Motor neuron (in vitro differentiated cells): Measurements from ENCODE around the gene HOXA7. TPM values are rescaled to one million over a fixed set of nuclear protein-coding genes. Genes with fewer than 3 reads are reported as not detected.

Experiments
- ATAC-seq, 8 experiments: fragments of 200-7000 bp; cut with Tn5 transposase; replicated peaks in 6 of 8; 2 replicates each; pipeline ENCODE4 v1.8.0; 2021; ENCODE audit warnings: mild to moderate bottlenecking in 8 of 8, moderate library complexity in 8 of 8
- H3K27ac ChIP-seq, 2 donors: fragments of 250-450 bp; sonication (Bioruptor Pico); 2 replicates each; pipeline ENCODE4 v1.9.0; 2021; ENCODE audit warnings: antibody characterized with exemption in 2 of 2, mild to moderate bottlenecking in 2 of 2, moderate library complexity in 1 of 2
- H3K4me1 ChIP-seq, 2 donors: fragments of 250-450 bp; sonication (Bioruptor Pico); replicated peaks in 1 of 2; 2 replicates each; pipeline ENCODE4 v1.6.1; 2021; ENCODE audit warnings: antibody characterized with exemption in 2 of 2, mild to moderate bottlenecking in 2 of 2, moderate library complexity in 1 of 2
- H3K4me3 ChIP-seq, 5 donors: fragments of 250-450 bp; sonication (Bioruptor Pico); 2 replicates each; pipeline ENCODE4 v1.9.0; 2021; ENCODE audit warnings: antibody characterized with exemption in 5 of 5, mild to moderate bottlenecking in 5 of 5, moderate library complexity in 4 of 5
- WGBS, 10 experiments: fragments of 450-650 bp; shearing (Covaris generic); methylation state at CpG; one replicate each; pipeline ENCODE4 v1.0.0; 2022; 5-methylcytosine and 5-hydroxymethylcytosine counted together
- in situ Hi-C, 9 experiments: fragments of 400-800 bp; cut with MboI; loops; one replicate each; pipeline ENCODE4 v1.15.0; 2021; ENCODE audit warnings: low sequenced_read_pairs in 9 of 9, low pct_unique_long_range_greater_than_20kb in 2 of 9; ENCODE audit not compliant: unreplicated experiment in 9 of 9
- total RNA-seq, 8 experiments: library from RNA; unstranded; fragments of 300-600 nt; gene quantifications; 2 replicates each; pipeline versions ENCODE4 v1.2.3 to v1.2.4, GENCODE V29; 2022

The HOXA7 gene
- total RNA-seq, 8 experiments from 2014 or later: 4.2 to 20.0 (median 12.2) TPM

- no peak overlapping the region for H3K27ac ChIP-seq
- in situ Hi-C loops: loop anchor here in 5 of 9 experiments (25.0 kb wide), 3 partner anchors 776 to 1301 kb away; no protein-coding TSS in a partner anchor
- H3K4me1 ChIP-seq: peaks cover 10 to 12% of the 10 kb centered on the region in 2 donors
- H3K4me3 ChIP-seq: no peak overlapping the region
- WGBS, 10 experiments: 0 to 74% (median 20%) methylated on average over 1 to 8 of the region's 24 CpGs; no CpG with 5 or more reads in 2 of the 10 experiments
- no peak for ATAC-seq
These were observed 7.0 kb upstream of the HOXA7 start for GRCh38 chr7:27163288-27164044.

GRCh38 chr7:27162561-27163287, 6.2 kb upstream of the HOXA7 start:
- WGBS, 10 experiments: 0 to 90% (median 66%) methylated on average over 1 to 7 of the region's 7 CpGs
- H3K4me1 ChIP-seq: peaks cover 10 to 12% of the 10 kb centered on the region in 2 donors
- H3K4me3 ChIP-seq: no peak overlapping the region
- H3K27ac ChIP-seq: no peak overlapping the region
- in situ Hi-C loops: loop anchor here in 5 of 9 experiments (25.0 kb wide), 3 partner anchors 775 to 1300 kb away; no protein-coding TSS in a partner anchor
- ATAC-seq: no peak

GRCh38 chr7:27161721-27162560, 5.5 kb upstream of the HOXA7 start:
- peak in 1 of 8 experiments; percentile 0 for ATAC-seq
- 0 to 95% (median 46%) methylated on average over 1 to 10 of the region's 30 CpGs; no CpG with 5 or more reads in 3 of the 10 experiments for WGBS, 10 experiments
- Histone ChIP-seq H3K4me1 (peaks cover 10 to 12% of the 10 kb centered on the region in 2 donors), H3K4me3 (no peak overlapping the region), H3K27ac (no peak overlapping the region)
- in situ Hi-C loops: loop anchor here in 5 of 9 experiments (25.0 kb wide), 3 partner anchors 775 to 1300 kb away; no protein-coding TSS in a partner anchor

- Histone ChIP-seq H3K27ac (no peak overlapping the region), H3K4me1 (peaks cover 8 to 10% of the 10 kb centered on the region in 2 donors), H3K4me3 (peak overlapping the region; percentile 34 to 55 (median 41))
- in situ Hi-C loops: loop anchor here in 5 of 9 experiments (25.0 kb wide), 3 partner anchors 774 to 1299 kb away; no protein-coding TSS in a partner anchor
- peak in 1 of 8 experiments; percentile 16 for ATAC-seq
- WGBS, 10 experiments: 0 to 3% (median 0%) methylated on average over 2 to 11 of the region's 27 CpGs; no CpG with 5 or more reads in 6 of the 10 experiments
These were observed 4.8 kb upstream of the HOXA7 start for GRCh38 chr7:27161214-27161720.

- in situ Hi-C loops: loop anchor here in 5 of 9 experiments (25.0 kb wide), 3 partner anchors 773 to 1298 kb away; no protein-coding TSS in a partner anchor
- Histone ChIP-seq H3K27ac (no peak overlapping the region), H3K4me3 (peak overlapping the region; percentile 34 to 55 (median 41)), H3K4me1 (peaks cover 7% of the 10 kb centered on the region in 2 donors)
- ATAC-seq: peak; percentile 18 to 77 (median 64)
- WGBS, 10 experiments: 0 to 9% (median 5%) methylated on average over 3 to 20 of the region's 54 CpGs; no CpG with 5 or more reads in 6 of the 10 experiments
These were observed 4.2 kb upstream of the HOXA7 start for GRCh38 chr7:27160546-27161213.

- peak overlapping the region in 4 of 5 donors; percentile 34 to 55 (median 42) for H3K4me3 ChIP-seq
- H3K4me1 ChIP-seq: peaks cover 5 to 8% of the 10 kb centered on the region in 2 donors
- no peak overlapping the region for H3K27ac ChIP-seq
- in situ Hi-C loops: loop anchor here in 5 of 9 experiments (25.0 kb wide), 3 partner anchors 773 to 1298 kb away; no protein-coding TSS in a partner anchor
- ATAC-seq: no peak
- 41 to 100% (median 81%) methylated on average over 2 to 12 of the region's 23 CpGs; no CpG with 5 or more reads in 5 of the 10 experiments for WGBS, 10 experiments
These were observed 3.7 kb upstream of the HOXA7 start for GRCh38 chr7:27160145-27160545.

- Histone ChIP-seq H3K4me1 (peaks cover 5 to 13% of the 10 kb centered on the region in 2 donors), H3K27ac (no peak overlapping the region), H3K4me3 (no peak overlapping the region)
- no peak for ATAC-seq
- 65 to 98% (median 90%) methylated on average over 1 to 22 of the region's 27 CpGs for WGBS, 10 experiments
- in situ Hi-C loops: loop anchor here in 5 of 9 experiments (5.0 to 25.0 kb wide), 4 partner anchors 462 to 1297 kb away; no protein-coding TSS in a partner anchor
These were observed 3.0 kb upstream of the HOXA7 start for GRCh38 chr7:27159266-27160144.

GRCh38 chr7:27158436-27159265, 2.2 kb upstream of the HOXA7 start:
- Histone ChIP-seq H3K4me3 (no peak overlapping the region), H3K27ac (no peak overlapping the region), H3K4me1 (peaks cover 5 to 13% of the 10 kb centered on the region in 2 donors)
- WGBS, 10 experiments: 22 to 100% (median 95%) methylated on average over 2 to 26 of the region's 35 CpGs; no CpG with 5 or more reads in 2 of the 10 experiments
- in situ Hi-C loops: loop anchor here in 5 of 9 experiments (5.0 to 25.0 kb wide), 4 partner anchors 461 to 1296 kb away; no protein-coding TSS in a partner anchor
- no peak for ATAC-seq

- ATAC-seq: no peak
- WGBS, 10 experiments: 20 to 100% (median 98%) methylated on average over 1 to 7 of the region's 30 CpGs; no CpG with 5 or more reads in 4 of the 10 experiments
- in situ Hi-C loops: loop anchor here in 5 of 9 experiments (5.0 to 25.0 kb wide), 4 partner anchors 461 to 1296 kb away; no protein-coding TSS in a partner anchor
- H3K4me3 ChIP-seq: no peak overlapping the region
- peaks cover 5 to 13% of the 10 kb centered on the region in 2 donors for H3K4me1 ChIP-seq
- H3K27ac ChIP-seq: no peak overlapping the region
These were observed 1.4 kb upstream of the HOXA7 start for GRCh38 chr7:27157702-27158431.
